Thyroid gland (tissue), 4 donors: Measurements from ENCODE around the gene SPRED2. TPM values are rescaled to one million over a fixed set of nuclear protein-coding genes. Genes with fewer than 3 reads are reported as not detected.
A peak's percentile ranks its signal among the peaks of the same experiment; 100 is the strongest.

Experiments used
- DNase-seq, 2 donors: peaks; one replicate each; pipeline ENCODE4 v3.0.0-alpha.2; 2019
- H3K27ac ChIP-seq, 3 donors: fragments of 200-600 bp; sonication (generic); 1 replicate in 2 of 3; 2 replicates in 1 of 3; pipeline ENCODE4 v1.5.1; 2016 to 2019; ENCODE audit warnings: mild to moderate bottlenecking in 1 of 3, moderate library complexity in 1 of 3
- H3K27me3 ChIP-seq: fragments of 200-600 bp; sonication (generic); one replicate; pipeline ENCODE4 v1.5.1; 2019
- H3K36me3 ChIP-seq, 2 donors: fragments of 200-600 bp; sonication (generic); one replicate each; pipeline ENCODE4 v1.5.1; 2016 to 2019
- H3K4me1 ChIP-seq, 2 donors: fragments of 200-600 bp; sonication (generic); one replicate each; pipeline ENCODE4 v1.5.1; 2017 to 2019
- H3K4me3 ChIP-seq, 3 donors: fragments of 200-600 bp; sonication (generic); replicated peaks in 1 of 3; 1 replicate in 2 of 3; 2 replicates in 1 of 3; pipeline ENCODE4 v1.5.1; 2016; ENCODE audit warnings: mild to moderate bottlenecking in 1 of 3
- H3K9me3 ChIP-seq: fragments of 200-600 bp; sonication (generic); one replicate; pipeline ENCODE4 v1.5.1; 2017
- POLR2A ChIP-seq, 2 donors: fragments of 450-650 bp; IDR thresholded peaks; one replicate each; pipeline ENCODE4 v1.6.1; 2017; ENCODE audit warnings: antibody characterized with exemption in 2 of 2, mild to moderate bottlenecking in 2 of 2, moderate library complexity in 1 of 2
- WGBS, 2 donors: methylation state at CpG; one replicate each; pipeline ENCODE4 v1.1.5; 2017; 5-methylcytosine and 5-hydroxymethylcytosine counted together
- intact Hi-C: fragments of 100-400 bp; cut with DNase I; formaldehyde crosslinking; loops from one replicate; pipeline ENCODE4 v1.15.1; 2023
- total RNA-seq, 4 donors: library from RNA; depleted of rRNA; stranded (reverse); fragments of >200 nt; gene quantifications; one replicate each; pipeline ENCODE4 v1.2.3, GENCODE V29; 2016
- TF ChIP-seq, protein P1 (sequence below), 6 experiments: fragments of 200-600 bp in 3 of 6; fragments of 450-650 bp in 3 of 6; sonication (generic) in 3 of 6; IDR thresholded peaks; one replicate each; pipeline ENCODE4 v1.5.1; 2016 to 2019; ENCODE audit warnings: antibody characterized with exemption in 6 of 6, mild to moderate bottlenecking in 2 of 6, inconsistent platforms in 1 of 6, moderate library complexity in 1 of 6

SPRED2 gene
- total RNA-seq, 4 donors from 2014 or later, result 18.8 to 44.0 (median 25.4) TPM

- Histone ChIP-seq H3K36me3 (peaks cover 28 to 41% of the 10 kb centered on the region in 2 donors), H3K27me3 (no peaks in the 10 kb centered on the region), H3K4me1 (peaks cover 0 to 10% of the 10 kb centered on the region in 2 donors), H3K4me3 (no peak overlapping the region), H3K9me3 (no peaks in the 10 kb centered on the region), H3K27ac (no peak overlapping the region)
- intact Hi-C loops, result no loop called here
- DNase-seq, result no peak
- TF ChIP-seq, protein P1, sequence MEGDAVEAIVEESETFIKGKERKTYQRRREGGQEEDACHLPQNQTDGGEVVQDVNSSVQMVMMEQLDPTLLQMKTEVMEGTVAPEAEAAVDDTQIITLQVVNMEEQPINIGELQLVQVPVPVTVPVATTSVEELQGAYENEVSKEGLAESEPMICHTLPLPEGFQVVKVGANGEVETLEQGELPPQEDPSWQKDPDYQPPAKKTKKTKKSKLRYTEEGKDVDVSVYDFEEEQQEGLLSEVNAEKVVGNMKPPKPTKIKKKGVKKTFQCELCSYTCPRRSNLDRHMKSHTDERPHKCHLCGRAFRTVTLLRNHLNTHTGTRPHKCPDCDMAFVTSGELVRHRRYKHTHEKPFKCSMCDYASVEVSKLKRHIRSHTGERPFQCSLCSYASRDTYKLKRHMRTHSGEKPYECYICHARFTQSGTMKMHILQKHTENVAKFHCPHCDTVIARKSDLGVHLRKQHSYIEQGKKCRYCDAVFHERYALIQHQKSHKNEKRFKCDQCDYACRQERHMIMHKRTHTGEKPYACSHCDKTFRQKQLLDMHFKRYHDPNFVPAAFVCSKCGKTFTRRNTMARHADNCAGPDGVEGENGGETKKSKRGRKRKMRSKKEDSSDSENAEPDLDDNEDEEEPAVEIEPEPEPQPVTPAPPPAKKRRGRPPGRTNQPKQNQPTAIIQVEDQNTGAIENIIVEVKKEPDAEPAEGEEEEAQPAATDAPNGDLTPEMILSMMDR (IDR thresholded peaks at IDR 0.05), result no peak
- TF ChIP-seq POLR2A (IDR thresholded peaks at IDR 0.05), result no peak
- WGBS, 2 donors, result 65 to 76% methylated on average over 5 to 6 of the region's 6 CpGs
These were observed 116.3 kb downstream of the SPRED2 start for GRCh38 chr2:65316072-65316471.

GRCh38 chr2:65314801-65315441 lies 117.5 kb downstream of the SPRED2 start:
- Histone ChIP-seq H3K9me3 (no peaks in the 10 kb centered on the region), H3K4me3 (no peak overlapping the region), H3K27me3 (no peaks in the 10 kb centered on the region), H3K27ac (no peak overlapping the region), H3K36me3 (peaks cover 28 to 41% of the 10 kb centered on the region in 2 donors), H3K4me1 (peaks cover 0 to 6% of the 10 kb centered on the region in 2 donors)
- TF ChIP-seq, protein P1 (IDR thresholded peaks at IDR 0.05), result no peak
- TF ChIP-seq POLR2A (IDR thresholded peaks at IDR 0.05), result no peak
- intact Hi-C loops, result no loop called here
- 91 to 93% methylated on average over 8 of the region's 8 CpGs for WGBS, 2 donors
- DNase-seq, result no peak

DNA sequence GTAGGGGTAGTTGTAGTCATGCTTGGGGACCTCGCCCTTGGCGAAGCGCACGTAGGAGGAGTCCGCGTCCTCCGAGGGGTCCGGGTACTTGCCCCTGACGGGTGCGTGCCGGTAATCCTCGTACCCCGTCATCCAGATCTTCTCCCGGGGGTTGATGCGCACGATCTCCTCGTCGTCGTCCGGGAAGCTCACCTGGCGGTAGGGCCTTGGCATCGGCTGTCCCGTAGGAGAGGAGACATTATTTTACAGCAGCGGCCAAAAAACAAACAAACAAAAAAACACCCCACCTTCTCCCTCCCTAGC lies 118.5 kb downstream of the SPRED2 start:
- H3K27ac ChIP-seq, result no peak overlapping the region
- TF ChIP-seq, protein P1 (IDR thresholded peaks at IDR 0.05), result no peak
- 97% methylated on average over 18 to 19 of the region's 24 CpGs for WGBS, 2 donors
- H3K4me3 ChIP-seq, result no peak overlapping the region
- no peaks in the 10 kb centered on the region for H3K9me3 ChIP-seq
- peaks cover 0 to 8% of the 10 kb centered on the region in 2 donors for H3K4me1 ChIP-seq
- intact Hi-C loops, result no loop called here
- H3K36me3 ChIP-seq, result peaks cover 28 to 41% of the 10 kb centered on the region in 2 donors
- no peaks in the 10 kb centered on the region for H3K27me3 ChIP-seq
- DNase-seq, result no peak

DNA sequence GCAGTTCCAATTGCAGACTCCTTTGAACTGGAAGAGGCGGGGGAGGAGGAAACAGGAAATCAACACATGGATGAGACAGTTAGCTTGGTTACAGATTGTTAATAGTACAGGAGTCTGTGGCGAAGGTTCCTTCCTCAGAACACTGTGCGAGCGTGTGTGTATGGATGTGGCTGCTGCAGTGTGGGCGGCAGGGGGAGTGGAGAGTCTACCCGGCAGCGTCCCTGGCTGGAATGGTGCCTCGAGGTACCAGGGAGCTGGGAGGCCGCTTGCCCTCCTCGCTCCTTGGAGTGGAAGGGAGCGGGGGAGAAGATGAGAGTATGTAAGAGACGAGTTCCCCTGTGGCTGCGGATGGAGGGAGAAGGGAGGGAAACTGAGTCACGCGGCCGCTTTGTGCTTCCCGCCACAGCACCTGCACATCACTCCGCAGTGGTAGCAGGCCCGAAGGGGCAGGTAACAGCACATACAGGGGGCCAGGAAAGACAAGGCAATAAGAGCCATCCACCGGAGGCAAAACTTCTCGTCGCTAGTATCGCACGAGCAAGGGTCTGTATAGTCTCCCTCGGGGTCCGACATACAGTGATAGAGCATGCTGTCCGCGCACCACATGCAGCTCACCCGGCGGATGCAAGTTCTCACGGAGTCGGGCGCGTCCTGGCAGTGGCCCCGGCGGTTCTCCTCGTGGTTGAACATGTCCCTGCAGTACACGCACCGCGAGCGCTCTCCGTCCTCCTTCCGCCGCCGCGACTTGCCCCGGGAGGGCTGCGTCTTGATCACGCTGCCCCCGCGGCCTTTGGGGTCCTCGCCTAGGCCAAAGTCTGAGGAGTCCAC lies 119.1 kb downstream of the SPRED2 start:
- TF ChIP-seq POLR2A (IDR thresholded peaks at IDR 0.05), result no peak
- TF ChIP-seq, protein P1 (IDR thresholded peaks at IDR 0.05), result no peak
- no peaks in the 10 kb centered on the region for H3K9me3 ChIP-seq
- peaks cover 0 to 8% of the 10 kb centered on the region in 2 donors for H3K4me1 ChIP-seq
- 92 to 95% methylated on average over 48 to 52 of the region's 52 CpGs for WGBS, 2 donors
- DNase-seq, result no peak
- peaks cover 28 to 41% of the 10 kb centered on the region in 2 donors for H3K36me3 ChIP-seq
- intact Hi-C loops, result no loop called here
- H3K27me3 ChIP-seq, result no peaks in the 10 kb centered on the region
- H3K4me3 ChIP-seq, result no peak overlapping the region
- no peak overlapping the region for H3K27ac ChIP-seq

- H3K27ac ChIP-seq, result peak overlapping the region in 1 of 3 donors; percentile 43
- peaks cover 28 to 41% of the 10 kb centered on the region in 2 donors for H3K36me3 ChIP-seq
These were observed 120.8 kb downstream of the SPRED2 start for GRCh38 chr2:65311596-65311995.

More at GRCh38 chr2:65311596-65311995, 120.8 kb downstream of the SPRED2 start:
- Histone ChIP-seq H3K9me3 (no peaks in the 10 kb centered on the region), H3K4me3 (no peak overlapping the region), H3K4me1 (peaks cover 0 to 8% of the 10 kb centered on the region in 2 donors), H3K27me3 (no peaks in the 10 kb centered on the region)
- no peak for DNase-seq
- TF ChIP-seq, protein P1 (IDR thresholded peaks at IDR 0.05), result no peak
- TF ChIP-seq POLR2A (IDR thresholded peaks at IDR 0.05), result no peak
- intact Hi-C loops, result no loop called here
- WGBS, 2 donors, result 95 to 96% methylated on average over 7 of the region's 7 CpGs
